HG02852 (cell line): ENCODE measurements around the gene VANGL2.

ENCODE experiments used
- ATAC-seq: cut with Tn5 transposase; IDR thresholded peaks from one replicate; pipeline ENCODE4 v1.9.1; 2021; ENCODE audit warnings: mild to moderate bottlenecking, moderate library complexity; ENCODE audit not compliant: unreplicated experiment

The VANGL2 gene

GRCh38 chr1:160454371-160455152 is 54.2 kb downstream of the VANGL2 start:
- ATAC-seq, result no peak

- no peak for ATAC-seq
Observed at GRCh38 chr1:160455153-160455517, 54.8 kb downstream of the VANGL2 start.

GRCh38 chr1:160459056-160459455 is 58.7 kb downstream of the VANGL2 start:
- no peak for ATAC-seq

GRCh38 chr1:160459687-160460086 is 59.3 kb downstream of the VANGL2 start:
- ATAC-seq, result no peak

- ATAC-seq, result no peak
Observed at GRCh38 chr1:160460214-160460642, 59.9 kb downstream of the VANGL2 start.

- no peak for ATAC-seq
Observed at GRCh38 chr1:160460683-160461287, 60.4 kb downstream of the VANGL2 start.

GRCh38 chr1:160465123-160465522 is 64.8 kb downstream of the VANGL2 start:
- no peak for ATAC-seq

GRCh38 chr1:160466961-160467360 is 66.6 kb downstream of the VANGL2 start:
- no peak for ATAC-seq

- no peak for ATAC-seq
Observed at GRCh38 chr1:160467576-160467975, 67.2 kb downstream of the VANGL2 start.

- ATAC-seq, result no peak
Observed at GRCh38 chr1:160471253-160471652, 70.9 kb downstream of the VANGL2 start.

- no peak for ATAC-seq
Observed at GRCh38 chr1:160472112-160472511, 71.7 kb downstream of the VANGL2 start.

- ATAC-seq, result peak; percentile 57
Observed at GRCh38 chr1:160474392-160475242, 74.3 kb downstream of the VANGL2 start.
